Stimulated activated CD8-positive, alpha-beta memory T cell treated with anti-CD3 and anti-CD28 coated beads, Interleukin-4, amount 100 ng/mL, for 24 hours (primary cell): ENCODE measurements around the gene CHRD.

Source experiments
- DNase-seq: peaks from one replicate; pipeline ENCODE4 v3.0.0-alpha.2; 2020; ENCODE audit warnings: low read depth

Gene CHRD

GRCh38 chr3:184382326-184383032 is 2.6 kb downstream of the CHRD start:
- no peak for DNase-seq

- no peak for DNase-seq
Observed at GRCh38 chr3:184383033-184383740, 3.3 kb downstream of the CHRD start.

GRCh38 chr3:184384342-184384741 is 4.5 kb downstream of the CHRD start:
- DNase-seq: no peak

- DNase-seq: no peak
Observed at GRCh38 chr3:184384856-184385422, 5.1 kb downstream of the CHRD start.

- DNase-seq: no peak
Observed at GRCh38 chr3:184386047-184386806, 6.4 kb downstream of the CHRD start.

GRCh38 chr3:184387174-184387714 is 7.4 kb downstream of the CHRD start:
- no peak for DNase-seq

GRCh38 chr3:184388164-184388935 is 8.5 kb downstream of the CHRD start:
- no peak for DNase-seq

GRCh38 chr3:184388936-184389230 is 9.0 kb downstream of the CHRD start:
- DNase-seq: no peak

- DNase-seq: no peak
Observed at GRCh38 chr3:184389384-184389783, 9.5 kb downstream of the CHRD start.

- no peak for DNase-seq
Observed at GRCh38 chr3:184389935-184390528, 10.2 kb downstream of the CHRD start.

- no peak for DNase-seq
Observed at GRCh38 chr3:184391266-184391665, 11.4 kb downstream of the CHRD start.

- DNase-seq: no peak
Observed at GRCh38 chr3:184395320-184395660, 15.4 kb downstream of the CHRD start.

- no peak for DNase-seq
Observed at GRCh38 chr3:184399410-184399809, 19.6 kb downstream of the CHRD start.

- no peak for DNase-seq
Observed at GRCh38 chr3:184405075-184406030, 25.5 kb downstream of the CHRD start.

- DNase-seq: no peak
Observed at GRCh38 chr3:184409331-184409926, 29.6 kb downstream of the CHRD start.

- DNase-seq: no peak
Observed at GRCh38 chr3:184409946-184410500, 30.2 kb downstream of the CHRD start.

- DNase-seq: no peak
Observed at GRCh38 chr3:184414418-184415202, 34.8 kb downstream of the CHRD start.

- no peak for DNase-seq
Observed at GRCh38 chr3:184415203-184415490, 35.3 kb downstream of the CHRD start.
